HEK293 (cell line): Measurements from ENCODE around the gene MPPE1.

Experiments used
- CTCF ChIA-PET: fragments of 350-600 bp; formaldehyde crosslinking; extraction: SDS; loops from one replicate; lab custom pipeline; 2021; ENCODE audit warnings: antibody characterized with exemption; lab: Yijun Ruan, JAX
- POLR2A ChIA-PET: fragments of 300-600 bp; formaldehyde crosslinking; extraction: SDS; loops from one replicate; lab custom pipeline; 2020; ENCODE audit warnings: antibody characterized with exemption, inconsistent platforms; lab: Yijun Ruan, JAX
- H3K27ac ChIP-seq: fragments of 200-500 bp; sonication (Bioruptor generic); 2 replicates; pipeline ENCODE4 v1.5.1; 2014; ENCODE audit warnings: low read depth, low read length, control low read depth, inconsistent platforms; ENCODE audit errors: extremely low read depth
- H3K36me3 ChIP-seq, 2 experiments: fragments of 200-500 bp in 1 of 2; sonication (Bioruptor generic) in 1 of 2; 1 replicate in 1 of 2; 2 replicates in 1 of 2; pipeline ENCODE4 v1.5.1; 2014 to 2017; ENCODE audit warnings: inconsistent platforms in 2 of 2, low read length in 2 of 2; ENCODE audit not compliant: control insufficient read depth in 2 of 2, insufficient read depth in 1 of 2
- H3K4me1 ChIP-seq: fragments of 200-500 bp; sonication (Bioruptor generic); 2 replicates; pipeline ENCODE4 v1.5.1; 2014; ENCODE audit warnings: mild to moderate bottlenecking, low read length, inconsistent platforms; ENCODE audit not compliant: control insufficient read depth, insufficient read depth
- H3K4me3 ChIP-seq: 2 replicates; pipeline ENCODE4 v1.5.1; 2011; ENCODE audit warnings: low read depth, mild to moderate bottlenecking, control low read depth, low read length, moderate library complexity
- H3K9me3 ChIP-seq: fragments of 200-500 bp; sonication (Bioruptor generic); 2 replicates; pipeline ENCODE4 v1.5.1; 2014; ENCODE audit warnings: low read depth, low read length, inconsistent platforms; ENCODE audit not compliant: control insufficient read depth, insufficient read depth
- BCL11B ChIP-seq: fragments of 450-650 bp; formaldehyde crosslinking; IDR thresholded peaks from 2 replicates; pipeline ENCODE4 v1.5.1; 2016; ENCODE audit warnings: low read depth, missing biosample characterization, missing genetic modification characterization
- KLF7 ChIP-seq: fragments of 450-650 bp; formaldehyde crosslinking; IDR thresholded peaks from 2 replicates; pipeline ENCODE4 v1.5.1; 2016; ENCODE audit warnings: missing biosample characterization, missing genetic modification characterization, borderline replicate concordance
- RBAK ChIP-seq: fragments of 450-650 bp; formaldehyde crosslinking; IDR thresholded peaks from 2 replicates; pipeline ENCODE4 v1.5.1; 2016; ENCODE audit warnings: missing biosample characterization, missing genetic modification characterization
- REPIN1 ChIP-seq: fragments of 450-650 bp; formaldehyde crosslinking; IDR thresholded peaks from 2 replicates; pipeline ENCODE4 v1.5.1; 2017; ENCODE audit warnings: missing biosample characterization, missing genetic modification characterization, low read depth
- TCF7L2 ChIP-seq: IDR thresholded peaks from 2 replicates; pipeline ENCODE4 v1.6.1; 2011; ENCODE audit warnings: low read depth, mild to moderate bottlenecking, inconsistent platforms, low read length, moderate library complexity, borderline replicate concordance
- YY1 ChIP-seq: fragments of 450-650 bp; formaldehyde crosslinking; IDR thresholded peaks from 2 replicates; pipeline ENCODE4 v1.5.1; 2018; ENCODE audit warnings: missing biosample characterization, missing genetic modification characterization
- ZBTB1 ChIP-seq: fragments of 450-650 bp; formaldehyde crosslinking; IDR thresholded peaks from 2 replicates; pipeline ENCODE4 v1.5.1; 2016; ENCODE audit warnings: missing biosample characterization, missing genetic modification characterization
- ZBTB8A ChIP-seq: fragments of 450-650 bp; formaldehyde crosslinking; IDR thresholded peaks from 2 replicates; pipeline ENCODE4 v1.5.1; 2016; ENCODE audit warnings: missing biosample characterization, missing genetic modification characterization
- ZFP37 ChIP-seq: fragments of 450-650 bp; formaldehyde crosslinking; IDR thresholded peaks from 2 replicates; pipeline ENCODE4 v1.5.1; 2016; ENCODE audit warnings: missing biosample characterization, missing genetic modification characterization
- ZFP41 ChIP-seq: fragments of 450-650 bp; formaldehyde crosslinking; IDR thresholded peaks from 2 replicates; pipeline ENCODE4 v1.5.1; 2016; ENCODE audit warnings: missing biosample characterization, missing genetic modification characterization, borderline replicate concordance
- ZNF354C ChIP-seq: fragments of 450-650 bp; formaldehyde crosslinking; IDR thresholded peaks from 2 replicates; pipeline ENCODE4 v1.5.1; 2016; ENCODE audit warnings: missing biosample characterization, missing genetic modification characterization, low read depth, borderline replicate concordance
- ZNF394 ChIP-seq: fragments of 450-650 bp; formaldehyde crosslinking; IDR thresholded peaks from 2 replicates; pipeline ENCODE4 v1.5.1; 2016; ENCODE audit warnings: missing biosample characterization, missing genetic modification characterization, mild to moderate bottlenecking, moderate library complexity, borderline replicate concordance
- ZNF423 ChIP-seq: fragments of 450-650 bp; formaldehyde crosslinking; IDR thresholded peaks from 2 replicates; pipeline ENCODE4 v1.5.1; 2016; ENCODE audit warnings: missing biosample characterization, missing genetic modification characterization
- ZNF501 ChIP-seq: fragments of 450-650 bp; formaldehyde crosslinking; IDR thresholded peaks from 2 replicates; pipeline ENCODE4 v1.5.1; 2016; ENCODE audit warnings: missing biosample characterization, missing genetic modification characterization
- ZNF558 ChIP-seq: fragments of 450-650 bp; formaldehyde crosslinking; IDR thresholded peaks from 2 replicates; pipeline ENCODE4 v1.5.1; 2016; ENCODE audit warnings: missing biosample characterization, missing genetic modification characterization
- ZNF571 ChIP-seq: fragments of 450-650 bp; formaldehyde crosslinking; IDR thresholded peaks from 2 replicates; pipeline ENCODE4 v1.5.0; 2017; ENCODE audit warnings: missing biosample characterization, missing genetic modification characterization
- ZNF658 ChIP-seq: fragments of 450-650 bp; formaldehyde crosslinking; IDR thresholded peaks from 2 replicates; pipeline ENCODE4; 2016; ENCODE audit warnings: missing biosample characterization, missing genetic modification characterization
- ZNF664 ChIP-seq: fragments of 450-650 bp; formaldehyde crosslinking; IDR thresholded peaks from 2 replicates; pipeline ENCODE4 v1.5.1; 2016; ENCODE audit warnings: missing biosample characterization, missing genetic modification characterization
- ZXDB ChIP-seq: fragments of 450-650 bp; formaldehyde crosslinking; IDR thresholded peaks from 2 replicates; pipeline ENCODE4 v1.5.1; 2016; ENCODE audit warnings: missing biosample characterization, missing genetic modification characterization
- TF ChIP-seq, protein P1 (sequence below): fragments of 450-650 bp; formaldehyde crosslinking; IDR thresholded peaks from 2 replicates; pipeline ENCODE4 v1.5.1; 2016; ENCODE audit warnings: missing biosample characterization, missing genetic modification characterization
- TF ChIP-seq, protein P2 (sequence below): fragments of 450-650 bp; formaldehyde crosslinking; IDR thresholded peaks from 2 replicates; pipeline ENCODE4 v1.5.1; 2017; ENCODE audit warnings: missing biosample characterization, missing genetic modification characterization
- TF ChIP-seq, protein P3 (sequence below): fragments of 450-650 bp; formaldehyde crosslinking; IDR thresholded peaks from 2 replicates; pipeline ENCODE4 v1.5.1; 2016; ENCODE audit warnings: missing biosample characterization, missing genetic modification characterization, low read depth
- TF ChIP-seq, protein P4 (sequence below): fragments of 450-650 bp; formaldehyde crosslinking; IDR thresholded peaks from 2 replicates; pipeline ENCODE4 v1.5.1; 2016; ENCODE audit warnings: missing biosample characterization, missing genetic modification characterization
- TF ChIP-seq, protein P5 (sequence below): fragments of 450-650 bp; formaldehyde crosslinking; IDR thresholded peaks from 2 replicates; pipeline ENCODE4 v1.5.1; 2016; ENCODE audit warnings: missing biosample characterization, missing genetic modification characterization, borderline replicate concordance
- TF ChIP-seq, protein P6 (sequence below): fragments of 450-650 bp; formaldehyde crosslinking; IDR thresholded peaks from 2 replicates; pipeline ENCODE4 v1.5.1; 2016; ENCODE audit warnings: missing biosample characterization, missing genetic modification characterization

The MPPE1 gene

DNA sequence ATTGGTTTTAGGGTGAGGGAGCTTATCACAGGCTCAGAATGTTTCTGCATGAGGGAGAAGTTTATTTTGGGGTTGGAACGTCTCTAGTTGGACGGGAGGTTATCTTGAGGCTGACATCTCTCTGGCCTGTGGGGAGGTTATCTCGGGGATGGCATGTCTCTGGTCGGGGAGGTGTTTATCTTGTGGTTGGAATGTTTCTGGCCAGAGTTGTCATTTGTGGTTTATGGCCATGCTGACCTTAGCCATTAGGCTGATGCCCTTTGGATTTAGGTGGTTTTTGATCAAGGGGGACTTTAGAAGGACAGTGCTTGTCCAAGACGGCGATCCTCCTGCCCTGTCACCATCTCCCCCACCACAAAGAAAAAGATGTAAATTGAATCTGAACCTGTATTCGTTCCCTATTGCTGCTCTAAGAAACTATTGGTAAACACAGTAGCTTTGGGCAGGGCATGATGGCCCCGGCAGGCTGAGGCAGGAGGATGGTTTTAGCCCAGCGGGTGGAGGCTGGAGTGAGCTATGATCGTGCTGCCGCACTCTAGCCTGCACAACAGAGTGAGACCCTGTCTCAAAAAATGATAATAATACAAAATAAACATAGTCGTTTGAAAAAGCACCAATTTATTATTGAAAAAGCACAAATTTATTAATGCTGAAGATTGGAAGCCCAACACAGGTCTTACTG is 17.8 kb upstream of the MPPE1 start (continued):
- no peak for TF ChIP-seq YY1 (tag by site-specific recombination)
- TF ChIP-seq ZNF394 (tag by site-specific recombination), result no peak
- no peak for TF ChIP-seq ZNF423
- TF ChIP-seq ZNF658 (tag by site-specific recombination), result no peak
- no peak for TF ChIP-seq ZNF664 (tag by site-specific recombination)
- no peak for TF ChIP-seq ZNF354C (tag by site-specific recombination)
- TF ChIP-seq, protein P1, sequence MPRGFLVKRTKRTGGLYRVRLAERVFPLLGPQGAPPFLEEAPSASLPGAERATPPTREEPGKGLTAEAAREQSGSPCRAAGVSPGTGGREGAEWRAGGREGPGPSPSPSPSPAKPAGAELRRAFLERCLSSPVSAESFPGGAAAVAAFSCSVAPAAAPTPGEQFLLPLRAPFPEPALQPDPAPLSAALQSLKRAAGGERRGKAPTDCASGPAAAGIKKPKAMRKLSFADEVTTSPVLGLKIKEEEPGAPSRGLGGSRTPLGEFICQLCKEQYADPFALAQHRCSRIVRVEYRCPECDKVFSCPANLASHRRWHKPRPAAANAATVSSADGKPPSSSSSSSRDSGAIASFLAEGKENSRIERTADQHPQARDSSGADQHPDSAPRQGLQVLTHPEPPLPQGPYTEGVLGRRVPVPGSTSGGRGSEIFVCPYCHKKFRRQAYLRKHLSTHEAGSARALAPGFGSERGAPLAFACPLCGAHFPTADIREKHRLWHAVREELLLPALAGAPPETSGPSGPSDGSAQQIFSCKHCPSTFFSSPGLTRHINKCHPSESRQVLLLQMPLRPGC (tag by site-specific recombination), result no peak

DNA sequence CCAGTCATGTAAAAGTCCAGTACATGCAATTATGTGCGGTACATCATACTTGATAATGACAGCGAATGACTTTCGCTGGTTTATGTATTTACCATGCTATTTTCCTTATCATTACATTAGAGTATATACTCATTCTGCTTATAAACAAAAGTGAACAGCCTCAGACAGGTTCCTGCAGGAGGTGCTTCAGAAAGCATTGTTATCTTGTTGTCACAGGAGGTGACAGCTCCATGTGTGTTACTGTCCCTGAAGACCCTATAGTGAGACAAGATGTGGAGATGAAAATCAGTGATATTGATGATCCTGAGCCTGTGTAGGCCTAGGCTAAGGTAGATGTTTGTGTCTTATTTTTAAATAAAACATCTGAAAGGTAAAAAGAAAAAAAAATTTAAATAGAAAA is 15.3 kb upstream of the MPPE1 start:
- POLR2A ChIA-PET, result interaction anchor here (1.0 kb wide), 1 partner anchor 58 kb away, joined by 3 read pairs; the partner anchor contains the start of gene IMPA2
- CTCF ChIA-PET, result interaction anchor here (3.1 to 8.0 kb wide), 2 partner anchors 14 to 72 kb away, joined by 19 to 87 read pairs; no protein-coding TSS in a partner anchor
- Histone ChIP-seq H3K9me3 (no peaks in the 10 kb centered on the region), H3K4me3 (no peak overlapping the region), H3K36me3 (no peaks in the 10 kb centered on the region)
- no peak for TF ChIP-seq ZBTB1 (tag by site-specific recombination)
- TF ChIP-seq KLF7 (tag by site-specific recombination), result no peak
- no peak for TF ChIP-seq BCL11B (tag by site-specific recombination)
- TF ChIP-seq ZBTB8A (tag by site-specific recombination), result no peak
- TF ChIP-seq, protein P2, sequence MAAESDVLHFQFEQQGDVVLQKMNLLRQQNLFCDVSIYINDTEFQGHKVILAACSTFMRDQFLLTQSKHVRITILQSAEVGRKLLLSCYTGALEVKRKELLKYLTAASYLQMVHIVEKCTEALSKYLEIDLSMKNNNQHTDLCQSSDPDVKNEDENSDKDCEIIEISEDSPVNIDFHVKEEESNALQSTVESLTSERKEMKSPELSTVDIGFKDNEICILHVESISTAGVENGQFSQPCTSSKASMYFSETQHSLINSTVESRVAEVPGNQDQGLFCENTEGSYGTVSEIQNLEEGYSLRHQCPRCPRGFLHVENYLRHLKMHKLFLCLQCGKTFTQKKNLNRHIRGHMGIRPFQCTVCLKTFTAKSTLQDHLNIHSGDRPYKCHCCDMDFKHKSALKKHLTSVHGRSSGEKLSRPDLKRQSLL (tag by site-specific recombination), result no peak
- no peak for TF ChIP-seq REPIN1 (tag by site-specific recombination)
- no peak for TF ChIP-seq ZFP37 (tag by site-specific recombination)
- TF ChIP-seq, protein P3, sequence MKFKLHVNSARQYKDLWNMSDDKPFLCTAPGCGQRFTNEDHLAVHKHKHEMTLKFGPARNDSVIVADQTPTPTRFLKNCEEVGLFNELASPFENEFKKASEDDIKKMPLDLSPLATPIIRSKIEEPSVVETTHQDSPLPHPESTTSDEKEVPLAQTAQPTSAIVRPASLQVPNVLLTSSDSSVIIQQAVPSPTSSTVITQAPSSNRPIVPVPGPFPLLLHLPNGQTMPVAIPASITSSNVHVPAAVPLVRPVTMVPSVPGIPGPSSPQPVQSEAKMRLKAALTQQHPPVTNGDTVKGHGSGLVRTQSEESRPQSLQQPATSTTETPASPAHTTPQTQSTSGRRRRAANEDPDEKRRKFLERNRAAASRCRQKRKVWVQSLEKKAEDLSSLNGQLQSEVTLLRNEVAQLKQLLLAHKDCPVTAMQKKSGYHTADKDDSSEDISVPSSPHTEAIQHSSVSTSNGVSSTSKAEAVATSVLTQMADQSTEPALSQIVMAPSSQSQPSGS (tag by site-specific recombination), result no peak
- TF ChIP-seq, protein P4, sequence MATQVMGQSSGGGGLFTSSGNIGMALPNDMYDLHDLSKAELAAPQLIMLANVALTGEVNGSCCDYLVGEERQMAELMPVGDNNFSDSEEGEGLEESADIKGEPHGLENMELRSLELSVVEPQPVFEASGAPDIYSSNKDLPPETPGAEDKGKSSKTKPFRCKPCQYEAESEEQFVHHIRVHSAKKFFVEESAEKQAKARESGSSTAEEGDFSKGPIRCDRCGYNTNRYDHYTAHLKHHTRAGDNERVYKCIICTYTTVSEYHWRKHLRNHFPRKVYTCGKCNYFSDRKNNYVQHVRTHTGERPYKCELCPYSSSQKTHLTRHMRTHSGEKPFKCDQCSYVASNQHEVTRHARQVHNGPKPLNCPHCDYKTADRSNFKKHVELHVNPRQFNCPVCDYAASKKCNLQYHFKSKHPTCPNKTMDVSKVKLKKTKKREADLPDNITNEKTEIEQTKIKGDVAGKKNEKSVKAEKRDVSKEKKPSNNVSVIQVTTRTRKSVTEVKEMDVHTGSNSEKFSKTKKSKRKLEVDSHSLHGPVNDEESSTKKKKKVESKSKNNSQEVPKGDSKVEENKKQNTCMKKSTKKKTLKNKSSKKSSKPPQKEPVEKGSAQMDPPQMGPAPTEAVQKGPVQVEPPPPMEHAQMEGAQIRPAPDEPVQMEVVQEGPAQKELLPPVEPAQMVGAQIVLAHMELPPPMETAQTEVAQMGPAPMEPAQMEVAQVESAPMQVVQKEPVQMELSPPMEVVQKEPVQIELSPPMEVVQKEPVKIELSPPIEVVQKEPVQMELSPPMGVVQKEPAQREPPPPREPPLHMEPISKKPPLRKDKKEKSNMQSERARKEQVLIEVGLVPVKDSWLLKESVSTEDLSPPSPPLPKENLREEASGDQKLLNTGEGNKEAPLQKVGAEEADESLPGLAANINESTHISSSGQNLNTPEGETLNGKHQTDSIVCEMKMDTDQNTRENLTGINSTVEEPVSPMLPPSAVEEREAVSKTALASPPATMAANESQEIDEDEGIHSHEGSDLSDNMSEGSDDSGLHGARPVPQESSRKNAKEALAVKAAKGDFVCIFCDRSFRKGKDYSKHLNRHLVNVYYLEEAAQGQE, result no peak
- no peak for TF ChIP-seq RBAK (tag by site-specific recombination)
- TF ChIP-seq, protein P5, sequence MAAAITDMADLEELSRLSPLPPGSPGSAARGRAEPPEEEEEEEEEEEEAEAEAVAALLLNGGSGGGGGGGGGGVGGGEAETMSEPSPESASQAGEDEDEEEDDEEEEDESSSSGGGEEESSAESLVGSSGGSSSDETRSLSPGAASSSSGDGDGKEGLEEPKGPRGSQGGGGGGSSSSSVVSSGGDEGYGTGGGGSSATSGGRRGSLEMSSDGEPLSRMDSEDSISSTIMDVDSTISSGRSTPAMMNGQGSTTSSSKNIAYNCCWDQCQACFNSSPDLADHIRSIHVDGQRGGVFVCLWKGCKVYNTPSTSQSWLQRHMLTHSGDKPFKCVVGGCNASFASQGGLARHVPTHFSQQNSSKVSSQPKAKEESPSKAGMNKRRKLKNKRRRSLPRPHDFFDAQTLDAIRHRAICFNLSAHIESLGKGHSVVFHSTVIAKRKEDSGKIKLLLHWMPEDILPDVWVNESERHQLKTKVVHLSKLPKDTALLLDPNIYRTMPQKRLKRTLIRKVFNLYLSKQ, result no peak
- TF ChIP-seq ZXDB (tag by site-specific recombination), result no peak
- TF ChIP-seq, protein P6, sequence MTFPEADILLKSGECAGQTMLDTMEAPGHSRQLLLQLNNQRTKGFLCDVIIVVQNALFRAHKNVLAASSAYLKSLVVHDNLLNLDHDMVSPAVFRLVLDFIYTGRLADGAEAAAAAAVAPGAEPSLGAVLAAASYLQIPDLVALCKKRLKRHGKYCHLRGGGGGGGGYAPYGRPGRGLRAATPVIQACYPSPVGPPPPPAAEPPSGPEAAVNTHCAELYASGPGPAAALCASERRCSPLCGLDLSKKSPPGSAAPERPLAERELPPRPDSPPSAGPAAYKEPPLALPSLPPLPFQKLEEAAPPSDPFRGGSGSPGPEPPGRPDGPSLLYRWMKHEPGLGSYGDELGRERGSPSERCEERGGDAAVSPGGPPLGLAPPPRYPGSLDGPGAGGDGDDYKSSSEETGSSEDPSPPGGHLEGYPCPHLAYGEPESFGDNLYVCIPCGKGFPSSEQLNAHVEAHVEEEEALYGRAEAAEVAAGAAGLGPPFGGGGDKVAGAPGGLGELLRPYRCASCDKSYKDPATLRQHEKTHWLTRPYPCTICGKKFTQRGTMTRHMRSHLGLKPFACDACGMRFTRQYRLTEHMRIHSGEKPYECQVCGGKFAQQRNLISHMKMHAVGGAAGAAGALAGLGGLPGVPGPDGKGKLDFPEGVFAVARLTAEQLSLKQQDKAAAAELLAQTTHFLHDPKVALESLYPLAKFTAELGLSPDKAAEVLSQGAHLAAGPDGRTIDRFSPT (tag by site-specific recombination), result no peak
- no peak for TF ChIP-seq ZNF558 (tag by site-specific recombination)
- no peak for TF ChIP-seq ZNF571
- no peak for TF ChIP-seq ZFP41 (tag by site-specific recombination)
- TF ChIP-seq ZNF501 (tag by site-specific recombination), result no peak
- no peak for TF ChIP-seq TCF7L2
- TF ChIP-seq, all 188 proteins: peak for 0
- no peak overlapping the region for H3K27ac ChIP-seq
- no peaks in the 10 kb centered on the region for H3K4me1 ChIP-seq
